ENCODE measurements around the gene GNAI3. TPM values are rescaled to one million over a fixed set of nuclear protein-coding genes. Genes with fewer than 3 reads are reported as not detected.

The GNAI3 gene
- total RNA-seq, 1 experiment from 2014 or later = 9.9 TPM

DNA sequence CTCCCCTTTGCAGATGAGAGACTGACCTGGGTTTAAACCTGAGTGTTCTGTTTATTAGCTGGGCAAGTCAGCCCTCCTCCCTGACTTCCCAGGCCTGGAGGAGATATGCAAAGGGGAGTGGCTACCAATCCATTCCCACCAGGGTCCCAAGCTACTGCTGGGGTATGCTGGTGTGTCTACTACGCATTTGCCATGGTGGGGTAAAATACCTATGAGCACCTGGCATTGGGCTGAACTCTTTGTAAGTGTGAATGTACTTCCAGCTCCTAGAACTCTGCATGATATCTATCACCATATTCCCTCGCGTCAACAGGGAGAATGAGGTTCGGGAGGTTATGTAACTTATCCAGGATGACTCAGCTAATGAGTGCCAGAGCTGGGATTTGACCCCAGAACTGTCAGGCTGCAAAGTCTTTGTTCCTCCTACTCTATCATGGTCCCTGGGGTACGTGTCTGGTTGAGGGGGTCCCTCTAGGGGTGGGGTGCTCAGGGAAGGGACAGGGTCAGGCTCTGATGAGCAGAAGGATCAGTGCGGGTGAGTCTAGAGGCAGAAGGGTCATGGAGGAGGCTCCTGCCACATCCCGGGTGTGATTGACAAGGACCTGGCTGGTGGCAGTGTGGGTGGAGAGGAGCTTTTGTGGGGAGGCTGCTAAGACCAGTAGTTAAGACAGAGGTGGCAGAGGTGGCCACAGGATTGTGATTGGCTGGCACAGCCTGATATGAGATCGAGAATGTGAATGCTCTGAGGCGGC is 88.0 kb downstream of the GNAI3 start:
- no peaks in the 10 kb centered on the region for H3K79me2 ChIP-seq (ENCODE audit: insufficient read depth, low read length)
- H3K9ac ChIP-seq (ENCODE audit: extremely low read depth, insufficient read length, low read length) = no peak overlapping the region
- no peak overlapping the region for H3T11ph ChIP-seq (ENCODE audit: low read length)
- H2AFZ ChIP-seq (ENCODE audit: low read length) = no peak overlapping the region
- H3K9me3 ChIP-seq (ENCODE audit: control insufficient read depth, low read depth, low read length) = no peaks in the 10 kb centered on the region
- H3K4ac ChIP-seq (ENCODE audit: low read depth, low read length) = no peak overlapping the region
- Mint-ChIP-seq H3K4me1 (peaks cover 22 to 36% of the 10 kb centered on the region in 2 experiments), H3K27ac (peak overlapping the region; percentile 45 to 96 (median 95)), H3K36me3 (ENCODE audit: insufficient read depth in 1 of 3, low read depth in 3 of 3) (peaks cover 2 to 4% (median 3%) of the 10 kb centered on the region in 3 experiments; a peak in 5 of 7 replicates), H3K9me3 (no peaks in the 10 kb centered on the region), H3K4me3 (peak overlapping the region in 1 of 2 experiments; percentile 42; a peak in 3 of 5 replicates), H3K27me3 (ENCODE audit: low read depth) (peaks cover 5% of the 10 kb centered on the region; the same call in 1 of the 2 replicates)
- no peak overlapping the region for H2BK5ac ChIP-seq (ENCODE audit: insufficient read length, low read length)
- H4K91ac ChIP-seq (ENCODE audit: insufficient read length, low read depth, low read length) = no peak overlapping the region
- H3K14ac ChIP-seq (ENCODE audit: insufficient read depth, low read length) = no peak overlapping the region; the same call in 1 of the 2 replicates
- H2AK5ac ChIP-seq (ENCODE audit: insufficient read length, low read length) = no peak overlapping the region
- no peak overlapping the region for H2BK15ac ChIP-seq (ENCODE audit: low read depth, low read length)
- no peak overlapping the region for H3K23ac ChIP-seq (ENCODE audit: insufficient read length, low read depth, low read length)
- peaks cover 7% of the 10 kb centered on the region; the same call in 1 of the 2 replicates for H3K4me1 ChIP-seq (ENCODE audit: insufficient read depth, low read length)
- peak; percentile 55 for DNase-seq
- H4K8ac ChIP-seq (replicated peaks; ENCODE audit: insufficient read length, low read depth, low read length) = no peak overlapping the region
- no peak overlapping the region for H3K56ac ChIP-seq (ENCODE audit: insufficient read length, low read depth, low read length)
- H2BK20ac ChIP-seq (ENCODE audit: low read depth, low read length, poor library complexity, severe bottlenecking) = no peak overlapping the region
- no CpG with 5 or more reads among the region's 9 CpGs for WGBS (ENCODE audit: extremely low coverage, insufficient read length, low lambda C conversion rate)
- no peak overlapping the region for H2BK120ac ChIP-seq (ENCODE audit: low read depth, low read length, poor library complexity, severe bottlenecking)
- H2BK12ac ChIP-seq (ENCODE audit: insufficient read length, low read depth, low read length) = no peak overlapping the region
- no peak overlapping the region for H3K4me2 ChIP-seq (ENCODE audit: insufficient read depth, insufficient read length, low read length)
- TF ChIP-seq, protein P1, sequence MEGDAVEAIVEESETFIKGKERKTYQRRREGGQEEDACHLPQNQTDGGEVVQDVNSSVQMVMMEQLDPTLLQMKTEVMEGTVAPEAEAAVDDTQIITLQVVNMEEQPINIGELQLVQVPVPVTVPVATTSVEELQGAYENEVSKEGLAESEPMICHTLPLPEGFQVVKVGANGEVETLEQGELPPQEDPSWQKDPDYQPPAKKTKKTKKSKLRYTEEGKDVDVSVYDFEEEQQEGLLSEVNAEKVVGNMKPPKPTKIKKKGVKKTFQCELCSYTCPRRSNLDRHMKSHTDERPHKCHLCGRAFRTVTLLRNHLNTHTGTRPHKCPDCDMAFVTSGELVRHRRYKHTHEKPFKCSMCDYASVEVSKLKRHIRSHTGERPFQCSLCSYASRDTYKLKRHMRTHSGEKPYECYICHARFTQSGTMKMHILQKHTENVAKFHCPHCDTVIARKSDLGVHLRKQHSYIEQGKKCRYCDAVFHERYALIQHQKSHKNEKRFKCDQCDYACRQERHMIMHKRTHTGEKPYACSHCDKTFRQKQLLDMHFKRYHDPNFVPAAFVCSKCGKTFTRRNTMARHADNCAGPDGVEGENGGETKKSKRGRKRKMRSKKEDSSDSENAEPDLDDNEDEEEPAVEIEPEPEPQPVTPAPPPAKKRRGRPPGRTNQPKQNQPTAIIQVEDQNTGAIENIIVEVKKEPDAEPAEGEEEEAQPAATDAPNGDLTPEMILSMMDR (conservative IDR thresholded peaks at IDR 0.05) = no peak
- H3K79me1 ChIP-seq (ENCODE audit: insufficient read depth, low read depth, low read length, poor library complexity, severe bottlenecking) = no peaks in the 10 kb centered on the region
- no peak overlapping the region for H3K27ac ChIP-seq (ENCODE audit: insufficient read length, low read depth, low read length)
- H4K20me1 ChIP-seq (ENCODE audit: control insufficient read depth, insufficient read depth, insufficient read length) = no peaks in the 10 kb centered on the region
- no peak overlapping the region for H4K5ac ChIP-seq (ENCODE audit: insufficient read length, low read depth, low read length)
- no peaks in the 10 kb centered on the region for H3K23me2 ChIP-seq (ENCODE audit: insufficient read length, low read depth, low read length, poor library complexity, severe bottlenecking)
- peak overlapping the region; percentile 11 for H3K18ac ChIP-seq (ENCODE audit: insufficient read length, low read depth, low read length)
- no peaks in the 10 kb centered on the region for H3K27me3 ChIP-seq (ENCODE audit: insufficient read depth, low read length)

Measured in H9 (cell line).